GM18868 (cell line): ENCODE measurements around the gene UBE2Q2.
"Not testable (repeated sequence)": the region's sequence is repeated elsewhere in the genome, so short reads cannot be mapped to it uniquely, and the experiment has no call there.

ENCODE experiments used
- ATAC-seq: cut with Tn5 transposase; IDR thresholded peaks from one replicate; pipeline ENCODE4 v1.9.1; 2021; ENCODE audit warnings: mild to moderate bottlenecking, moderate library complexity; ENCODE audit not compliant: unreplicated experiment

UBE2Q2 gene

DNA sequence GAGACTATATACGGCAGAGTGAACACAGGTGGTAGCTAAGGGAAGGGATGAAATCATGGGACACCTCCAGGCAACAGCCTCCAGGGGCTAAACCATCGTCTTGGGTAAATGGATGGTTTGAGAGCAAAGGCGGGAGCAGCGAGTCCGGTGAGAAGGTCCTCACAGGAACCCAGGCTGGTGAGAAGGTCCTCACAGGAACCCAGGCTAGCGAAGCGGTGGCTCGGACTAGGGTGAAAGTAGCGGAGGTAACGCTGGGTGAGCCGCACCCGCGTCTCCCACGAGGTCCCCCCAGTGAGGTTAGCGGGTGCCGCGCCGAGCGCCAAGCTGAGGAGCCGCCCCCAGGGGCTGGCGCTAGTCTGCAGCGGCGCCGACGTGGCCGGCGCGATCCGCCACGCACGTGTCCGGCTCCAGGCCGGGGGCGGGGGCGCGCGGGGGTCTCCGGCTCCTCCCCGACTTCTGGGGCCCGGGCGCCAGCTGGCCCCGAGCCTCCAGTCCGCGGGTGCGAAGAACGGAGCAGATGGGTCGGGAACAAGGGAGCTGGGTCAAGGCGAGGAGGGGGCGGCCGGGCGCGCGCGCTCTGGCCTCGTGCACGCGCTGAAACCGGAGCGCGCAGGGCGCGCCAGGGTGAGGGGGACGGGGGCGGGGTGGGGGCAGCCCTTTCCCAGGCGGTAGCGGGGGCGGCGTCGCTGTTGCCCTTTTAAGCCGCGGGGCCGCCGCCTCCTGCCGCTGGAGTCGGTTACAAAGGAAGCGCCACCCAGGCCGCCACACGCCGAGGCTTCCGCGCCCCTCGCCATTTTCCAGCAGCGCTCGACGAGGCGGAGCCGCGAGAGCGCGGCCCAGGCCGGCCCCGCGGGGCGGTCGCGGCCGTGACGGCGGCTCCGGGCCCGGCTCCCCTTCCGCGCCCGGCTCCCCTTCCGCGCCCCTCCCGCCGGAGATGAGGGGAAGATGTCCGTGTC, at the start of gene UBE2Q2:
Gene UBE2Q2, plus strand, starts transcription at position 726 of the 956 bp plus-strand sequence. Its CDS starts 220 bp downstream, at position 946.
- peak; percentile 60 for ATAC-seq

GRCh38 chr15:75796321-75796720, 46.9 kb upstream of the UBE2Q2 start:
- ATAC-seq, result no peak

- not testable (repeated sequence) for ATAC-seq
Measured at GRCh38 chr15:75797146-75797545, 46.1 kb upstream of the UBE2Q2 start.

DNA sequence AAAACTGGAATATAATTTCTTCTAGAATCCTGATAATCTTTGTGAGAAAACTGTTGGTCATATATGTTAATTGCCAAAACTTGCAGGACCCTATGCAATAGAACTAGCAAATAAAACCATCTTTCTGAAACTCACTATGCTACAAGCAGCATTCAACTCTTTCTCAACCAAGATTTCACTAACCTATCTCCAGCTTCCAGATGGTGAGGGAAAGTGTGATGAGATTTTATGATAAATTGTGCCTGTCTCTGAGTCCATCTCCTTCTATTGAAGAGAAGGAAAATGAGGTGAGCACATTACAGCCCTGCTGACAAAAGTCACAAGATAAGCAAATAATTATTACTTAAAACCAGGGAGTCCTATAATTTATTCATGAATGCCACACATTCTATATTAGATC, 44.1 kb upstream of the UBE2Q2 start:
- no peak for ATAC-seq

- ATAC-seq, result not testable (repeated sequence)
Measured at GRCh38 chr15:75800409-75800808, 42.8 kb upstream of the UBE2Q2 start.

DNA sequence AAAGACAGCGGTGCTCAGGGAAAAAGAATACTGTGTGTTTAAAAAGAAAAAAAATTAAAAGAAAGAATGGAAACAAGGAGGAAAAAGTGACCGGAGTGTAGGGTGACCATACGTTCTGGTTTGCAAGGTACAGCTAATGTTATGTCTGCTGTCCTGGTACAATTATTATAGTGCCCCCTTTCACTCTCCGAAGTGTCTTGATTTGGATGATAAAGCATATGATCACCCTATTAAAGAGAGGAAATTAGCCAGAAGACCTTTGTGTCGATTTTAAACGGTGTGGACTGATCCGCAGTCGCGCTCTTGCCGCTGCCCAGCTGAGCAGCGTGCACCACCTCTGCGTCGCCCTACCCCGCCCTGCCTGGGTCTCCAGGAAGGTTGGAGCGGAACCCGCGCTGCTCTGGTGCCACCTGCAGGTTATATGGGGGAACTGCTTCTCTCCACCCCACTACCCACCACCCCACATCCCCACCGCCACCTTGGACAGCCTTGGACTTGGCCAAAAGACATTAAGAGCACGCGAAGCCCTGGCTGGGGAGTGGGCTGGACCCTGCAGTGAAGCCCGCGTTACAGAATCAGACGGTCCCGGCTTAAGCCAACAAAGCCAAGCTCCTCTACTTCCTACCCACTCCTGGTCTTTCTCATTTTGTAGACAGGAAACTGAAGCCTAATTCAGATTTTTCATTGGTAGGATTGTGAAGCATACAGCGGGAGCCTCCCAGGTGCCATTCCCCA, 41.2 kb upstream of the UBE2Q2 start:
- ATAC-seq, result peak; percentile 81

- not testable (repeated sequence) for ATAC-seq
Measured at GRCh38 chr15:75807486-75807885, 35.8 kb upstream of the UBE2Q2 start.

GRCh38 chr15:75808009-75808408, 35.2 kb upstream of the UBE2Q2 start:
- not testable (repeated sequence) for ATAC-seq

DNA sequence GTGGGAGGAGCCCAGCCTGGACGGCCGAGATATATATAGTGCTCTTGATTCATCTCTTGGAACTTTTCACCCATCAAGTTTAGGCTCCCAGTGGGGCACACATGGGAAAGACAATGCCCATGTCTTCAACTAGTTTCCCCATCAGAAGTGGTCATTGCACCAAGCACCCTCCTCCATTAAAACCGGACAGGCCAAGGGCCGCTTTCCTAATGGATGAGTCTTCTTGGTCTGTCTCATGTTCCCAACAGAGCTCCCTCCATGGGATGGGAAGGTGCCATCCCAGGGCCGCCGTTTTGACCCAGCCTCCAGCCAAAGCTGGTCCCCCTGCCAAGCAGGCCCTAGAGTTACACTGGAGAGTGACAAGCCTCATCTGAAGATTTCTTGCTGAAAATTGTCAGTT, 34.7 kb upstream of the UBE2Q2 start:
- no peak for ATAC-seq

GRCh38 chr15:75809986-75810750, 33.1 kb upstream of the UBE2Q2 start:
- ATAC-seq, result no peak

GRCh38 chr15:75810874-75811498, 32.3 kb upstream of the UBE2Q2 start:
- no peak for ATAC-seq

GRCh38 chr15:75811626-75812025, 31.6 kb upstream of the UBE2Q2 start:
- no peak for ATAC-seq

GRCh38 chr15:75814794-75815193, 28.5 kb upstream of the UBE2Q2 start:
- ATAC-seq, result no peak

- ATAC-seq, result no peak
Measured at GRCh38 chr15:75815811-75816719, 27.2 kb upstream of the UBE2Q2 start.

GRCh38 chr15:75817138-75817935, 25.9 kb upstream of the UBE2Q2 start:
- no peak for ATAC-seq

GRCh38 chr15:75820206-75820605, 23.0 kb upstream of the UBE2Q2 start:
- no peak for ATAC-seq

- no peak for ATAC-seq
Measured at GRCh38 chr15:75821786-75822345, 21.4 kb upstream of the UBE2Q2 start.

DNA sequence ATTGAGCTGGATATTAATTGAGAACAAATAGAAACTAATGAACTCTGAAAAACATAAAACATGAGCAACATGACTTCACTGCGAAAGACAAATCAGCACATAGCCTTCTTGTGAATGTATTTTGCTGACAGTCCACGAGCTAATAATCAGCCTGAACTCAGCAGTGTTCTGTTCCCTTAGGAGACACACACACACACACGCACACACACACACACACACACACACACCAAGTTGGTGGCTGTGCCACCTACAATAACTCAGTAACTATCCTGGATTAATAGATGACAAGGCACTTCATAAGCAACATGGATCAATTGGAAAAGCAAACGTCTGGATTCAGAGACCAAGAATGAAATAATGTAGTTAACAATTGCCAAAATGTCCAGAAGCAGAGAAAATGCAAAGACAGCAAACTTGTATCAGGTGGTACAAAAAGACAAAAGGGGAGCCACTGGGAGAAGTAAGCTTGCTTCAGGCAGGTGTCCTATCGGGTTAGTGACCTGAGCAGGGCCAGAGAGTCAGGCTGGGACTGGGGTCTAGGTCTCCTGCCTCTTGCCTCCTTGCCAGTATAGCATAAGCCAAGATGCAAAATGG, 20.5 kb upstream of the UBE2Q2 start:
- no peak for ATAC-seq
